LNCAP (cell line): ENCODE data around the gene FOXA1.

Source experiments
- CTCF ChIP-seq: fragments of 450-650 bp; IDR thresholded peaks from 2 replicates; pipeline ENCODE4 v1.5.1; 2017; ENCODE audit warnings: mild to moderate bottlenecking

Gene FOXA1

GRCh38 chr14:37623971-37624370, 28.9 kb upstream of the FOXA1 start:
- TF ChIP-seq CTCF: no peak

GRCh38 chr14:37623426-37623951, 28.4 kb upstream of the FOXA1 start:
- no peak for TF ChIP-seq CTCF

- TF ChIP-seq CTCF: no peak
These were observed 27.3 kb upstream of the FOXA1 start for GRCh38 chr14:37622231-37622923.

GRCh38 chr14:37620856-37621255, 25.8 kb upstream of the FOXA1 start:
- TF ChIP-seq CTCF: no peak

GRCh38 chr14:37618498-37619028, 23.5 kb upstream of the FOXA1 start:
- TF ChIP-seq CTCF: no peak

GRCh38 chr14:37617864-37618365, 22.9 kb upstream of the FOXA1 start:
- no peak for TF ChIP-seq CTCF

- no peak for TF ChIP-seq CTCF
These were observed 21.8 kb upstream of the FOXA1 start for GRCh38 chr14:37616853-37617252.
